GM18519 (cell line): ENCODE data around the gene DKC1.

Experiments used
- ATAC-seq: cut with Tn5 transposase; IDR thresholded peaks from one replicate; pipeline ENCODE4 v1.9.1; 2021; ENCODE audit warnings: mild to moderate bottlenecking, moderate library complexity; ENCODE audit not compliant: unreplicated experiment, low FRiP score

The DKC1 gene

GRCh38 chrX:154785716-154786115, 23.1 kb downstream of the DKC1 start:
- no peak for ATAC-seq

- ATAC-seq, result no peak
Measured at GRCh38 chrX:154791467-154791866, 28.8 kb downstream of the DKC1 start.

GRCh38 chrX:154791939-154792338, 29.3 kb downstream of the DKC1 start:
- no peak for ATAC-seq

- ATAC-seq, result no peak
Measured at GRCh38 chrX:154793084-154793795, 30.6 kb downstream of the DKC1 start.

- ATAC-seq, result no peak
Measured at GRCh38 chrX:154795016-154795415, 32.4 kb downstream of the DKC1 start.

- no peak for ATAC-seq
Measured at GRCh38 chrX:154797006-154797405, 34.3 kb downstream of the DKC1 start.

- ATAC-seq, result no peak
Measured at GRCh38 chrX:154799556-154800348, 37.1 kb downstream of the DKC1 start.

GRCh38 chrX:154800478-154801210, 38.0 kb downstream of the DKC1 start:
- ATAC-seq, result no peak

GRCh38 chrX:154802947-154803346, 40.3 kb downstream of the DKC1 start:
- no peak for ATAC-seq

GRCh38 chrX:154804261-154804956, 41.7 kb downstream of the DKC1 start:
- ATAC-seq, result no peak

- ATAC-seq, result peak; percentile 71
Measured at GRCh38 chrX:154804957-154805695, 42.5 kb downstream of the DKC1 start, which contains the start of gene MPP1. TSS of gene MPP1 (minus strand) at chrX:154805485. CDS start at chrX:154805373, 112 bp downstream.

GRCh38 chrX:154805696-154806091, 43.0 kb downstream of the DKC1 start:
- ATAC-seq, result no peak

GRCh38 chrX:154806837-154807501, 44.3 kb downstream of the DKC1 start:
- ATAC-seq, result no peak

GRCh38 chrX:154809939-154810665, 47.4 kb downstream of the DKC1 start:
- ATAC-seq, result no peak

- ATAC-seq, result no peak
Measured at GRCh38 chrX:154812341-154813101, 49.9 kb downstream of the DKC1 start.

- no peak for ATAC-seq
Measured at GRCh38 chrX:154813801-154814200, 51.1 kb downstream of the DKC1 start.

GRCh38 chrX:154815274-154815818, 52.7 kb downstream of the DKC1 start:
- no peak for ATAC-seq
